Epithelial cell of proximal tubule (primary cell): Measurements from ENCODE around the gene DGCR2. TPM values are rescaled to one million over a fixed set of nuclear protein-coding genes. Genes with fewer than 3 reads are reported as not detected.
"Not testable (repeated sequence)": the region's sequence is repeated elsewhere in the genome, so short reads cannot be mapped to it uniquely, and the experiment has no call there.

ENCODE experiments used
- DNase-seq: peaks from one replicate; pipeline ENCODE4 v3.0.0-alpha.2; 2011; ENCODE audit warnings: low read depth
- H3K4me3 ChIP-seq: 2 replicates; pipeline ENCODE4 v1.5.1; 2011; ENCODE audit warnings: low read depth, mild to moderate bottlenecking, low read length
- total RNA-seq: library from RNA; depleted of rRNA; stranded (reverse); fragments of >200 nt; gene quantifications from 2 replicates; pipeline ENCODE4 v1.2.3, GENCODE V29; 2015
- TF ChIP-seq, protein P1 (sequence below): conservative IDR thresholded peaks from 2 replicates; pipeline ENCODE4 v1.5.1; 2012; ENCODE audit warnings: low read depth, mild to moderate bottlenecking, low read length

Gene DGCR2
- total RNA-seq, 1 donor from 2014 or later: 51.7 TPM

DNA sequence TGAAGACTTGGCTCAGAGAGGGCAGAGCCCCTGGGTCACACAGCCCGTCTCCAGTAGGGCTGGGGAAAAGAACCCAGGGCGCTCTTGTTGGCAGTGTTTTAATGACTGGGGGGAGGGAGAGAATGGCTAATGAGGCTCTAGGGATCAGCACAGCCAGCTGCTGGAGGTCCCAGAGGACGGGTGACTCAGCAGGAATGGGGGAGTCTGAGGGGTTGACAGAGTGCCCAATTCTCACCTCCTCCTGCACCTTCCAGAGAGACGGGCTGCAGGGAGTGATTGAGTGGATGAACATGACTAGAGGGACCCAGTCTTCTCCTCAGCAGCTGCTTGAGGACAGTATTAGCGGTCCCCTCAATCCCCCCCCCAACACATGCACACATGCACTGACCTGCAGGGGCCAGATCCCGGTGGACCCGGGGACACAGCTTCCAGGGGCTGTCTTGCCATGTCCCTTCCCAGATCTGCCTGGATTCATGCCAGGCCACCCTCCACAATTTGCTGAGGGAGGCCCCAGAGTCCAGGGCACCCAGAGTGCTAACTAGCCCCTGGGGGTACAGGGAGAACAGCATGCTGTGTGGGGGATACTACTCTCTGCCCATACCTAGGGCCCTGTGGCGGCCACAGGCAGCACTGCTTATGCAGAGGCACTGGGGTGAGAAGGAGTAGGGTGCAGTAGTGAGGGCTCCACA lies 94.7 kb downstream of the DGCR2 start:
- not testable (repeated sequence) for H3K4me3 ChIP-seq, DNase-seq

DNA sequence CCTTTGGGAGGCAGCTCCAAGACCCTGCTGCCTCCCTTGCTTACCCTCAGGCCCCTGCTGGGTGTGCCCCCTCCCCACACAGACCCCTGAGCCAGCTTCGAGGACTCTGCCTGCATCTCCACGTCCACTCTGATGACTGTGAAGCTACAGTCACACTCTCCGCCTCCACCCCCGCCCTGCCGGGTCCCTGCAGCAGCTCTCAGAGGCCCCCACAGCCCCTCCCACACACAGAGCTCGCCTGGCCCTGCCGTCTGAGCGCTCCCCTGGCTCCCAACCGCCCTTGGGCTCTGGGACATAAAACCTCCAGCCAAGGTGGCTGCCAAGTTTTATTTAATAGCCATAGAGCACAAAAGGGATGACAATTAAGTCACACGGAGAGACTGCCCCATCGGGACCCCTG lies 96.1 kb downstream of the DGCR2 start:
- not testable (repeated sequence) for DNase-seq, H3K4me3 ChIP-seq

DNA sequence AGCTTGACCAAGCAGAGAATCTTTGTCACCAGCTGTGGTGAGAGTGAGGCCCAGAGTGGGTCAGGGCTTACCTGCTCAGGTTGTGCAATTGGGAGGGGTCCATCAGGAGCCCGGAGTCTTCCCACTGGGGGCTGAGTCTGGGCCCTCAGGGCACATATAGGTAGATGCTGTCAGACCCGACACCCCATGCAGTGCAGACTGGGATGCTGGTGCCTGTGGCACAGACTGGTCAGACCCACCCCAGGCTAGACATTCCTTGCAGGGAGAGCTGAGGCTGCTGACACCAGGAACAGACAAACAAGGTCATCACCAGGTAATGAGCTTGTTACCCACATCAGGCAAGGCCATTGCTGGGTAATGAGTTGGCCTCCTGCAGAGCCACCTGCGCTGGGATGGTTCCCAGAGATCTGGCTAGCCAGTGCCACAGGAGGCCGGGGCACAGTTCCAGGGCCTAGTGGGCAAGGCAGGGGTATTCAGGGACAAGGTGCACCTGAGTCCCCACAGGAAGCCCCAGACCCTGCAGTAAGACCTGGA lies 97.2 kb downstream of the DGCR2 start:
- not testable (repeated sequence) for DNase-seq, H3K4me3 ChIP-seq

DNA sequence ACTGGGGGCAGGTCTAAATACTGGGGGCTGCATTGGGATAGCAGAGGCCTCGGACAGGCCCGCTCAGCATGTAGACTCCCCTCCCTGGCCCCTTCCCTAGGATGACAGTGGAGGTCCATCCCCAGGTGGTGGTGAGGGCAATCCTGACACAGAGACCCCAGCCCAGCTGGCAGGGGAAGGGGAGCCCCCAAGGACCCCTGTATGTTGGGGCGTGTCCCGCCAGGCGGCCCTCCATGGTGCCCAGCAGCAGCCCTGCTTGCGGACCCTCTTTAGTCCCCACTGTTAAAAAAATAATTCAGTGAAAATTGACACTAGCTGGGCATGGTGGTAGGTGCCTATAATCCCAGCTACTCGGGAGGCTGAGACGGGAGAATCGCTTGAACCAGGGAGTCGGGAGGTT lies 98.3 kb downstream of the DGCR2 start:
- DNase-seq, H3K4me3 ChIP-seq: not testable (repeated sequence)

DNA sequence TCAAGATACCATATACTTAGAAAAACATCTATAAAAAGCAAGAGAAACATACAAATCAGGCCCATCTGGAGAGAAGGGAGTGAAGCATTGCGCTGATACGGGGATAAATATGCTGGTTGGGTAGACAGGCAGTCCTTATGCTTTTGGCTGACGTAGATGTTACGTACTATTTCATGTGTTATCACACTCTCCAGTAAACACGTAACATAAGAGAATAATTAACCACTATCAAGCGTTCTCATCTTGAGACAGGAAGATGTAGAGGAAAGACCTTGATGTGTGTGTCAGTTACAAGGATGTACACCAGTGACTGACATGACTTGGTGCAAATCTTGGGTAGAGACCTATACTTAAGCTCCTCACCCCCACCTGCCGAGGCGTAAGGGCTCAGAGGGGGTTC lies 99.5 kb downstream of the DGCR2 start:
- no peak overlapping the region for H3K4me3 ChIP-seq
- TF ChIP-seq, protein P1, sequence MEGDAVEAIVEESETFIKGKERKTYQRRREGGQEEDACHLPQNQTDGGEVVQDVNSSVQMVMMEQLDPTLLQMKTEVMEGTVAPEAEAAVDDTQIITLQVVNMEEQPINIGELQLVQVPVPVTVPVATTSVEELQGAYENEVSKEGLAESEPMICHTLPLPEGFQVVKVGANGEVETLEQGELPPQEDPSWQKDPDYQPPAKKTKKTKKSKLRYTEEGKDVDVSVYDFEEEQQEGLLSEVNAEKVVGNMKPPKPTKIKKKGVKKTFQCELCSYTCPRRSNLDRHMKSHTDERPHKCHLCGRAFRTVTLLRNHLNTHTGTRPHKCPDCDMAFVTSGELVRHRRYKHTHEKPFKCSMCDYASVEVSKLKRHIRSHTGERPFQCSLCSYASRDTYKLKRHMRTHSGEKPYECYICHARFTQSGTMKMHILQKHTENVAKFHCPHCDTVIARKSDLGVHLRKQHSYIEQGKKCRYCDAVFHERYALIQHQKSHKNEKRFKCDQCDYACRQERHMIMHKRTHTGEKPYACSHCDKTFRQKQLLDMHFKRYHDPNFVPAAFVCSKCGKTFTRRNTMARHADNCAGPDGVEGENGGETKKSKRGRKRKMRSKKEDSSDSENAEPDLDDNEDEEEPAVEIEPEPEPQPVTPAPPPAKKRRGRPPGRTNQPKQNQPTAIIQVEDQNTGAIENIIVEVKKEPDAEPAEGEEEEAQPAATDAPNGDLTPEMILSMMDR: no peak
- no peak for DNase-seq

DNA sequence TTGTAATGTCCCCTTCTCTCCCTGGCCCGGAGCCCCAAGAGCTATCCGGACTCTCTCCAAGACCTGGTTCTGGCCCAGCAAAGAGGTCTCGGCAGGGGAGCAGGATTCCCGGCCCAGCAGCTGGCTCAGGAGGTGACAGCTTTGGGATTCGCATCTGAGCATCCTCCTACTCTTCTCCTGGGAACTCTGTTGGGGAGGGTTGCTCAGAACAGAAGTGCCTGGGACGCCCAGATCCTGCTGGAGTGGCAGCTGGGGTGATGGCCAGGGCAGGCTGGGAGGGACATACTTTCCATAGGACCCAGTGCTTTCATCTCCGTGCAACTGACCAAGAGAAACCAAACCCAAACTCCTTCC lies 102.6 kb downstream of the DGCR2 start:
- no peak overlapping the region for H3K4me3 ChIP-seq
- TF ChIP-seq, protein P1: no peak
- DNase-seq: no peak

DNA sequence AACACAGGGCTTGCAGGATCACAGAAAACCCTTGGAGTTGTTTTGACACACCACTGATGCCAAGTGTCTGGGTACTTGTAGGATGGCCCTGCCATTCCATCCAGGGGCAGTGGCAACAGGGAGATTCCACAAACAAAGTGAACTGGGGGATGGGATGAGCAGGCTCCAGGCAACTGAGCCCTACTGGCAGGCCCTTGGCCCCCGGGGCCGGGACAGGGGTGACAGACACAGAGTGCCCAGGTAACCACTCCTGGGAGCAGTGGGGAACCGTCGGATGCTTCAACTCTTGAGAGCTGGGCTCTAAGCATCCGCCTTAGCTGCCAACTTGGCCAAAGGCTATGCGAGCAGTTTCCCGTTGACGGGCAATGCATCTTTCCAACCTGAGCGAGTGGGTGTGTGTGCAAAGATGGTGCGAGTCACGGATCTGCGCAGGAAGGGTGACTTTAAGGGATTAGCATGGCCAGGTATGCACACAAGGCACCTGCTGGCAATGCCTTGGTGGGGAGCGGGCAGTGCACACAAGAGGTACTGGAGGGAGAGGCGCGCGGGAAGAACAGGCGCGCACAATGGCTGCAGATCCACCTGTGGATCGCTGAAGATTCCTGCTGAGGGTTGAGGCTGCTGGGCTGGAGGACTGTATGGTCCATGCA lies 103.1 kb downstream of the DGCR2 start:
- no peak for DNase-seq
- H3K4me3 ChIP-seq: no peak overlapping the region
- TF ChIP-seq, protein P1: no peak

DNA sequence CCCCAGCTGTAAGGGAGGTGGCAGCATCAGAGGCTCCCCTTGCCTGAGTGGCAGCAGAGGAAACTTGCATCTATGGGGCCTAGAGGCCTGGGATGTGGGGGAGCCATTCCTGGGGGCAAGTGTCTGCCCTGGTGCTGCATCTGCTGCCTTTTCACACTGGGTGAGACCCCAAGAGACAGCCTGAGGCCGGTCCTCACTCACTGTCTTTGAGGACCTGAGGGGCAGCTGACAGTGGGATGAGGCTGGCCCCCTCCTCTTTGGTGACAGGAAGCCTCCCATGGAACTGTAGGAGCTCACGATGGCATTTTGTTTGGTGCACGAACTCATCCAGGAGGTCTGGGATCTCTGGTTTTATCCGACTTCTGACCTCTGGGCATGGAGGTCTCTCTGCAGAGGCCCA lies 104.0 kb downstream of the DGCR2 start:
- DNase-seq: no peak
- H3K4me3 ChIP-seq: no peak overlapping the region
- TF ChIP-seq, protein P1: no peak

DNA sequence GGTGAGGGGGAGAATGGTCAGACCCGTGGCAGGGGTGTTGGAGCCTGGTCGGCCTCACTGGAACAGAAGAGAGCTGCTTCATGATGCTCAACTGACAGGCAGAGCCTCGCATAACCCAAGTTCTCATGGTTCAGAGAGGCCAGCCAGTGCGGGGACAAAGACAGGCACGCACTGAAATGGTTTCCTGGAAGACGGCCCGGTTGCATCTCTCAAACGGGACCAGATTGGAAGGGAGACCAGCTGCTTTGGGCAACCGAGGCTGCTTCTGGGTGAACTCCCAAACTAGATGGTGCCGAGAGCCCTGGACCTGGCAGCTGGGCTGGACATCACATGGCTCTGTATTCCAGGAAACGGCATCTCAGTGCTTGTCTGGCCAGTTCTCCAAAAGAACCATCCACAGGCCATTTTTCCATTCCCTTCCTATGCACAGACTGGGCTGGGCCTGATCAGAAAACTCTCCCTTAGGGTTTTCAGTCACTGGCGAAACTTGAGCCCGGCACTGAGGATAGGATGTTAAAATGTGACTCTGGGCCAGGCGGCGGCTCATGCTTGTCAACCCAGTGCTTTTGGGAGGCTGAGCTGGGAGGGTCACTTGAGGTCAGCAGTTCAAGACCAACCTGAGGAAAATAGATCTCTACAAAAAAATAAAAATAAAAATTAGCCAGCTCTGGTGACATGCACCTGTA lies 106.0 kb downstream of the DGCR2 start:
- TF ChIP-seq, protein P1: no peak
- H3K4me3 ChIP-seq: no peak overlapping the region
- DNase-seq: no peak
